Limb (tissue), 2 donors: ENCODE measurements around the gene CGRRF1.
A peak's percentile ranks its signal among the peaks of the same experiment; 100 is the strongest.

Source experiments
- DNase-seq, 2 donors: peaks; one replicate each; pipeline ENCODE4 v3.0.0-alpha.2; 2016; ENCODE audit errors: extremely low spot score in 2 of 2

Gene CGRRF1

DNA sequence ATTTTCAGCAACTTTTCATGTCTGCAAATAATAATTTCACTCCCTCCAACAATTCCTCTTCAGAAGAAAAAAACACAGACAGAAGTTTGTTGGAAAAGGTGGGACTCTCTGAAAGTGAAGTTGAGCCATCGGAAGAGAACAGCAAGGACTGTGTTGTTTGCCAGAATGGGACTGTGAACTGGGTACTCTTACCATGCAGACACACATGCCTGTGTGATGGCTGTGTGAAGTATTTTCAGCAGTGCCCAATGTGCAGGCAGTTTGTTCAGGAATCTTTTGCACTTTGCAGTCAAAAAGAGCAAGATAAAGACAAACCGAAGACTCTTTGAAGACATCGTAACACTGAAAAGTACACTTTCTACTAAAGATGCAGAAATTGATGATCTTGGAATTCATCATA lies 28.3 kb downstream of the CGRRF1 start:
- no peak for DNase-seq

DNA sequence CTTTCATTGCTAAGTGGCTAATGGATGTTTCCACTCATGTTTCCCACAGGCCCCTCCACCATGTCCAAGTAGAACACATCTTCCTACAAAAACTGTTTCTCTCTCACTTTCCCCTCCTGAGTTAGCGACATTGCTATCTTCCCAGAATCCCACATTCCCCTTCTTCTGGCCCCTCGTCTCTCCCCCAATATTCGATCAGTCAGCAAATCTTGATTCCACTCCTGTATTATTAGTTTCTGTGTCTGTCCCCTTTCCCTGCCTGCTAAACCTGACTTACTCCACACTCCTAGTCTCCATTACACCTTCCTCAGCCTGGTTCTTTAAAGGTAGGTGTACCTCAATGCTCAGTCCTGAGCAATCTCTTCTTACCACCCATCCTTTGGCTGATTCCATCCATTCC lies 37.9 kb downstream of the CGRRF1 start:
- DNase-seq = no peak

DNA sequence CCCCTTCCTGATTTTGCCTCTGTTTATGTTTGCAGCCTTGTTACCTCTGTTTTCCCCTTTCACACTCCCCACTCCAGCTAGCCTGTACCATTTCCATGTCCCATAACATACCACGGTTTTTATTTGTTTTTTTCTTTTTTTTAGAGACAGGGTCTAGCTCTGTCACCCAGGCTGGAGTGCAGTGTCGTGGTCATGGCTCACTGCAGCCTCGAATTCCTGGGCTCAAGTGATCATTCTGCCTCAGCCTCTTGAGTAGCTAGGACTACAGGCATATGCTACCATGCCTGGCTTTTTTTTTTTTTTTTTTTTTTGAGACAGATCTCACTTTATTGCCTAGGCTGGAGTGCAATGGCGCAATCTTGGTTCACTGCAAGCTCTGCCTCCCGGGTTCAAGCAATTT lies 38.8 kb downstream of the CGRRF1 start:
- no peak for DNase-seq

DNA sequence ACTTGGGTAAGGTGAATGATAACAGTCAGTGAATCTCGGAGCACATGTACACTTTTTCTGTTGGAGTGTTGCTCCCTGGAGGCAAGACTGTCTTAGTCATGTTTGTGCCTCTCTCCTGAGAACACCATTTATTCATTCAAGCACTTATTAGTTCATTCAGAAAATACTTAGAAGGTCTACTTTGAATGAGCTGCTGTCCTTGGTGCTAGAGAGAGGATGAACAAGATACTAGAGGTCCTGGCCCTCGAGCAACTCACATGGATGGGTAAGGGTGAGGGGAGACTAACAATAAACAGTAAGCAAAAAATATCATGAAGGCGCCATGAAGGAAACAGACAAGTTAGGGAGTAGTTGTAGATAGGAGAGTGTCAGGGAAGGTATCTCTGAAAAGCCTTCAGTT lies 40.2 kb downstream of the CGRRF1 start:
- DNase-seq = no peak

DNA sequence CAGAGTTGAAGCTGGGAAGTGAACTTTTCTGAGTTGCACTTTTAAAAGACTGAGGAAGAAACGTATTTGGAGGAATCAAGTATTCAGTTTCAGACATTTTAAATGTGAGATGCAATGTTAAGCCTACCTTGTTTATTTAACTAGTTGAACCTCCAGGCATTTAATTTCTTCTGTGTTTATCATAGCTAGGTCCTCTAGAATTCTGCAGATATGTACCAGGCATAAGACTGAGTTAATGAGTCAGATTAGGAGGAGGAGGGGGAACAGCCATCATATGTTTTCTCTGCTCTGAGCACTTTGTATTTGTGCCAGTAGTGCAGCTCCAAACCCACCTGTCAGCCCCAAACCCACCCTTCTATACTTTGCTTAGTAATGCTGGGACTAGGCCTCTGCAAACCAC lies 40.8 kb downstream of the CGRRF1 start:
- no peak for DNase-seq

DNA sequence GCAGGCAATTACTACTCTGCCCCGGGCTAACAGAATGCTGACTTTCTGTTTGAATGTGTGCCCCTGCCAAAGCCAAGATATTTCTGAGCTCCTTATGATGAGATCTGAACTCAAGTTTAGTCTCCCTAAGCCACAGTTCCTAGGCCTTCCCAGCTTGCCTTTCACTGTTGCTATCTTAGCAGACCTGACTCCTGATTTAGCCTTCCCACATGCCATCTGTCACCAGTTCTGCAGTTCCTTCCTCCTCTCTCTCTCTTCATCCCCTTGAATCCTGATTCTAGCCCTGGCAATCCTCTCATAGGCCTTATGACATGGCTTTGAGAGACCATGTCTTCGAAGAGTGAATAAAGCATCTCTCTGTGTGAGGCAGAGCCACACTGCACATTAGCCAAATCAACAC lies 44.7 kb downstream of the CGRRF1 start:
- DNase-seq = no peak

DNA sequence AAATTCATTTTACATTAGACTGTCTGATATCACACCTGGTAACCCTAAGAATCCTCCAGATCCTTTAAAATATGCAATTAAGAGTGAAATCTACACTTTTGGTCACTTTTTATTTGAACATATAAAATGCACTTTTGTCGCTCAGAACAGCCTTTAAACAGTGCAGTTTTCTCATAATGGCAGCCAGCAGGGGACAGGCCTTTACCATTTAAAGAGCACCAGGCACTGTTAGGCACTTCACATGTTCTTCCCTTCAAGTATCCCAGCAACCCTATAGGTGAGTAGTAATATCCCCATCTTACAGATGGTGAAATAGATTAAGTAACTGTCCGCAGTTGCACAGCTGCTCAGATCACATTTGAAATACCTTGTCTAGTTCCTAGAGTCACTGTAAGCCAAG lies 45.9 kb downstream of the CGRRF1 start:
- DNase-seq = no peak

DNA sequence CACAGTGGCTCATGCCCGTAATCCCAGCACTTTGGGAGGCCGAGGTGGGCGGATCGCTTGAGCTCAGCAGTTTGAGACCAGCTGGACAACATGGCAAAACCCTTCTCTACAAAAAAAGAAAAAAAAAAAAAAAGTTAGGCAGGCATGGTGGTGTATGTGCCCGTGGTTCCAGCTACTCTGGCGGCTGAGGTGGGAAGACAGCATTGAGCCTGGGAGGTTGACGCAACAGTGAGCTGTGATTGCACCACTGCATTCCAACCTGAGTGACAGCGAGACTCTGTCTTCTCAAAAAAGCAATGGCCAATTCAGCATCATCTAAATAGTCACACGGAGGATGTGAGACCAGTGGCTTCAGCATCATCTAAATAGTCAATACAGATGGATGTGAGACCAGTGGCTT lies 46.8 kb downstream of the CGRRF1 start:
- DNase-seq = no peak

DNA sequence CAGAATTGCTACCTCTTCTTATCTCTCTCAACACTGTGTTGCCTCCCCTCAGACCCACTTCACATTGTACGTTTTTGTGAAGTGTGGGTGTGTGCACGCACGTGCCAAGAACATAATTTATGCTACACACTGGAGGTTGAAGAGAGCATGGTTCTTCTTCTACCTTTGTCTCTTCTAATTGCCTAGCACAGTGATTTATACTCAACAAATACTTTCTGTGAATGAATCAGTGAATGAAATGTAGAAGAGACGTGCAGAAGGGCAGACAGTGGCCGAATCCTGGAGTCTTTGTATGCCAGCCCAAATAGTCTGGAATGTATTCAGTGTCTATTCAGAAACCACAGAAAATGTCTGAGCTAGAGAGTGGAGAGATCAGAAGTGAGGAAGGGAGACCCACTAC lies 52.6 kb downstream of the CGRRF1 start:
- DNase-seq = no peak

DNA sequence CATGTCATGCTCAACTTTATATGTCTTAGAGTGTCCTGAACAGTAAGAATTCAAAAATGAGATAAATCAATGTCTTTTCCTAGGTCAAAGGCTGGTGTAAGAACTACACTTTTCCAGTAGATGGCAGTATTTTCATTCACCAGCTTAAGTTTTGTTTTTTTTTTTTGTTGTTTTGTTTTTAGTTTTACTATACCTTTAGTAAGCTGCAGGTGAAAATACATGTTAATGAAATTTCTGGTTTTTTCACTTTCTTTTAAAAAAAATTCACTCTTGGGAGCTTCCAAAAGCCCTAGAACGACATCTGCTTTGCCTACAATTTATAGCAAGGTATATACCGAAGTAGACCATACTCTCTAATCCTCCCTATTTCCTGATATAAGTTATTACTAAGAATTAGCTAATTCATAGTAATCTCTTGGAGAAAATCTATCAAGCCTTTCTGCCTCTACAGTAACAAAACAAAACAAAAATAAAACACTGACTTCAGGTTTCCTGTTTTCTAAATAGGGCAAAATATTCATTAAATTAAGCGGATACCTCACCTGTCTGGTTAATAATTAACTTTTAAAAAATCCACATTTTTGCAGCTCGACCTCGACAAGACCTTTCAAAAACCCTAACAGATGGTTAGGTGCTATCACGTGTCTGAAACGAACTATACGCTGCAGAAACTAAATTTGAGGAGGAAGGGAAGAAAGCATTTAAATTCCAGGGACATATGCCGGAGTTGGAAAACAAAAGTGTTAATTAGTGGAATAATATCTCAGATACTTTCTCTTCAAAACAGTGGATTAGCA lies 54.6 kb downstream of the CGRRF1 start:
- peak in 1 of 2 donors; percentile 70 for DNase-seq

DNA sequence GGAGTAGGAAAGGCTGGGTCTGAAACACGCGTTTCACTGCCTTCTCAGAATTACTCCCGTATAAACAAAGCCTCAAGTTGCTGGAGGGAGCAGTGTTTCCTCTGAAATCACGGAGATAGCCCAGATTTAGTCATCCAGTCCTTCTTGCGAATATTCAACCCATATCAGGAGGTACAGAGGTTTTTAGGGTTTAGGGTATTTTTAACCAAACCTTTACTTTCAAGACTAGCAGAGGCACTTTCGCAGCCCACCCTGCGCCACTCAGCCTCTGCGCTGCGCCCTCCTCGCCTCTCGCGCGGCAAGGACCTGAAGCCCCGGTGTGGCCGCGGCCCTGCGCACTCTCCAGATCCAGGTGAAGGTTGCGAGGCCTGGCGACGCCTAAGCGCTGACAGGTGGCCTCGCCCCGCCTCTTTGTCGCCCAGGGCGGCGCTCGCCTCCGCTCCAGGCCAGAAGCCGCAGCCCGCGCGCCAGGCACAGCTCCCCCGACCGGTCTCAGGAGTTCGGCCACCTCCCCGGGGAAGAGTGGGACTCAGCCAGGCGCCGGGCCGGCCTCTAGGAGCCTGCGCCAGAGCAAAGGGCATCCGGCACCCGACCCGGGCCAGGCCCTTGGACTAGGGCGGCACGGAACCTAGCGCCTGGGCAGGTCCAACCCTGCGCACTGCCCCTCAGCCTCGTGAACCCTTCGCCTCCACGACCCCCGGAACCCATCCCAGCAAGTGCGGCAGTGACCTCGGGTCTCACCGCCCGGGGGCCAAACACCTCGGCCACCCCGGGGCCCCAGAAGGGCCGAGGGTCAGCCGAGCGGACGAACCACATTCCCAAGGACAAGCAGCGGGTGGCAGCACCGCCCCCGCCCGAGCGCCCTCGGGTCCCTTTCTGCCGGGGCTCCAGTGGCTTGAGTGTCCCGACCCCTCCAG lies 55.4 kb downstream of the CGRRF1 start:
- peak in 1 of 2 donors; percentile 78 for DNase-seq

DNA sequence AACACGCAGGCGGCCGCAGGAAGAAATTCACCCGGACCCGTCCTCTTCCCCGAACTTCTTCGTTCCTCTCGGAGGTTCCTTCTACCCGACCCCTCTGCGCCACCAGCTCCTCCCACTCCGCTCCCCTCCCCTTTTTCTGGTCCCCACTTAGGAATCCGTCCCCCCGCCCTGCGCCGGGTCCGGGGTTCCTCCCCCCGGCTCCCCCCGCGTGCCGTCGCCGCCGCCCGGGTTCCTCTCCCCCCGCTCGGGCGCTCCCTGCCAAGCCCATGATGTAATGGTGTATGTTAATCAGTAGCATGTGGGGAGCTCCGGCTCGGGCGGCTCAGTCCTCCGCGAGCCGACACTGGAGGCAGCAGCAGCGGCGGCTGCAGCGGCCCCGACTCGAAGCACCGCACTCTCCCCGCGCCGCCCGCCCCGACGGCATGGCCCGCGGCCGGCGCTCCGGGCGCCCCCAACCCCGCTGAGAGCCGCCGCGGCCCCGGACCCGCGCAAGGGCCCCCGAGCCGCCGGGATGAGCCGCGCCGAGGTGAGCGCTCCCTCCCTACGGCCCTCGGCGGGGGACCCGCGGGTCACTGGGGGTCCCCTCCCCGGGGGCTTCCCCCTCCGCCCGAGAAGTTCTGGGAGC lies 56.2 kb downstream of the CGRRF1 start:
- DNase-seq = peak; percentile 91 to 95

DNA sequence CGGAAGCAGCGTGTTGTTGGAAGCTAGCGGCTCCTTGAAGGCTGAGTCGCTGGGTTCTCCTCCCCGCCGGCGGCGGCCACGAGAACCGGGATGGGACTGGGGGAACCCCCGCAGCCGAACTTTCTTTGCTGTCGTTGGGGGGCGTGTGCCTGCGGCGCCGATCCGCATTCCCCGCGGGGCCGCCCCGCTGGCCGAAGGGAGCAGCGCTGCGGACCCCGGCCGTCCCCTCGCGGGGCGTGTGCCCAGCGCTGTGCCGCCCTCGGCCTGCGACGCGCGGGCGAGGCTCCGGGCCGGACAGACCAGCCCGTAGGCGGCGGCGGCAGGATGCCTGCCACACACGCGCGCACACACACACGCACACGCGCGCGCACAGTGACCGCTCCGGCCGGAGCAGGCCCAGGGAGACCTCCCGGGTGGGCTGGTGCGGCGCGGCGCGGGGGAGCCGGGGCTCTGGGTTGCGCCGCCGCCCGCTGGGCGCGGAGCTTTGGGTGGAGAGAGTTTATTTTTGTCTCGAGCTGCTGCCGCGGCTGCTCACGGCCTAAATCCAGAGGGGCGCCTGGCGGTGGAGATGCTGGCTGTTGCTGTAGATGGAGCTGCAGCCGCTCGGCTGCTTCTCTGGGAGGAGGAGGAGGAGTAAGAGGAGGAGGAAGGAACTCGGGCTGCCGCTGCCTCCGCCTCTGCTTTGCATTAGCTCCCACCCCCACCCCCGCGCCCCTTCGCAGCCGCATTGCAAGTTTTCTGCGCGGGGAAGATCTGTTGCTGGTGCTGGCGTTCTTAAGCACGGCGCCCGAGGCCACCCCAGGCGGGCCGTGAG lies 56.9 kb downstream of the CGRRF1 start, which contains the start of gene SAMD4A:
TSS of gene SAMD4A (plus strand) at position 719 of the 814 bp plus-strand sequence. CDS start 789 bp downstream, outside the sequence.
- peak; percentile 88 to 89 for DNase-seq

DNA sequence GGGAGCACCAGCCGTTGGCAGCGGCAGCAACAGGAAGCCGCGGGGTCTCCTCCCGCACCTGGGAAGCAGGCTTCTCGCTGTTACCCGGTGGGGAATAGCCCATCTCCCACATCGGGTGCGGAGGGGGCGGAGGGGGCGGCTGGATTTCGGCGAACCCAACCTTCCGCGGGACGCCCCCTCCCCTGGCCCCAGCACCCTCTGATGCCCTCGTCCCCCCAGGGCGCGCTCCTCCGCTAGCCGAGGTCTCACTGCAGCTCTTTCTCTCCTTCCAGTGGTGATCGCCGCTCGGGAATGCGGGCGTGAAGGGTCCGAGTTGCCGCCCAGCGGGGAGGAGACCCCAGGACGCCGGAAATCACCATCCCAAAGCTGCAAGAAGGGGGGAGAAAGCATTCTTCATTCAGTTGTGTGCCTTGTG lies 57.5 kb downstream of the CGRRF1 start:
- no peak for DNase-seq

DNA sequence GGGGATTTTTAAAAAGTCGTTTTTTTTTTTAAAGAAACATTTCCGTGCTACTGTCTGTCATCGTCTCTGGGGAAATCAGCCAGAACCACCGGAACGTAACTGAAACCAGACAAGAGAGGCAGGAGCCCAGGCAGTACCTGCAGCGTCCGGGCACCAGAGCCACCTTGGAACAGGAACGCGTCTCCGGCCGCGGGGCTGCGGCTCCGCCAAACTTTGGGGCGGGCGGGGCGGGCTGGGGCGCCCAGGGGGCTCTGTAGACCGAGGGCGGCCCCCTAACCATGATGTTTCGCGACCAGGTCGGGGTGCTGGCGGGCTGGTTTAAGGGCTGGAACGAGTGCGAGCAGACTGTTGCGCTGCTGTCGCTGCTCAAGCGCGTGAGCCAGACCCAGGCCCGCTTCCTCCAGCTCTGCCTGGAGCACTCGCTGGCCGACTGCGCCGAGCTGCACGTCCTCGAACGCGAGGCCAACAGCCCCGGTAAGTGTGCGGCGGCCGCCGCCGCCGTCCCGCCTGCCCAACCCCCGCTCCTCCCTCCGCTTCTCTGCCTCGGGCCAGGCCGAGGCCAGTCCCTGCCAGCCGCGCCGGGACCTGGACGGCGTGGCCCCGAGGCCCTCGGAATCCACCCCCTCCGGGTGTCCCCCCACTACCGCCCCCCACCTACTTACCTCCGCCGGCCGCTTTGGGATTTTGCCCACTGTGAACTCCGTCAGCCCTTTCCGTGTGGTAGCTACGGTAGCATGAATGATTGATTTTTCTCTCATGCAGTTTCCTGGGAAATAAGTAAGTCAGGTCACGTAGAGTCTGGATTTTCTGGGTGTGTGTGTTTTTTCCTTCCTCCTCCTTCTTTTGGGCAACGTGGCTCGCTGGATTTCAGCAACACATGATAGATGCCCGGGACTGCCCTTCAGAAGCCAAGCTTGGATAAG lies 58.2 kb downstream of the CGRRF1 start:
- peak in 1 of 2 donors; percentile 82 for DNase-seq

DNA sequence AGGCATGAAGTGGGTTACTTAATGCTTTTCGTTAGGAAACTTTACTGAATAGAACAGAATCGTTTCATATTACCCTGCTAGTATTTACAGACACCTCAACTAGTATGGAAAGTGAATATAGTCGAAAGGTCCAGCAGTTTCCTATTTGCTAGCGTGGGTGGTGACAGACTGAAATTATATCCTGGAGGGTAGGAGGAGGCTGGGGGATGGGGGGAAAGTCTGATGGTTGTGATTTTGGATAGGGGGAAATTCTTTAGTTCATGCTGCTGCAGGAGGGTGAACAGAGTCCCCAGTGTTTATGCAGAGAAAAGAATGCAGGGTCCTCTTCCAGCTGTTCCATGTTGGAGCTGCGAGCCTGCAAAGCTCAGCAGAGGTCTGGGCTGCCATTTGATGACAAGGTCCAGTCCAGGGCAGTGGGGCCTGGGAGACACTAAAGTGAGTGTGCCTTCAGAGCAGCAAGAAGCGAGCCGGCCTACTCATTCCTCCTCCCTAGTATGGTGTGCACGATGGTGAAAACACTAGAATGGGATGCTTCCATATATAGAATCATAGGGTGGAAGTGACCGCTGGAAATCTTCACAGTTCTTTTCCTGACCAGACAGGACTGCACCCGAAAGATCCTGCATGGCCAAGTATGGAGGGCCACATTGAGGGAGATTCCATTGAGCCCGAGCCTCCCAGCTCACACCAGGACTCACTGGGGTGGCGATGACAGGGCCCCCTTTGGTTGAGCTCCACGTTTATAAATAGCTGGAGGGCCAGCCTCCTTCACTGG lies 59.3 kb downstream of the CGRRF1 start:
- peak in 1 of 2 donors; percentile 58 for DNase-seq

DNA sequence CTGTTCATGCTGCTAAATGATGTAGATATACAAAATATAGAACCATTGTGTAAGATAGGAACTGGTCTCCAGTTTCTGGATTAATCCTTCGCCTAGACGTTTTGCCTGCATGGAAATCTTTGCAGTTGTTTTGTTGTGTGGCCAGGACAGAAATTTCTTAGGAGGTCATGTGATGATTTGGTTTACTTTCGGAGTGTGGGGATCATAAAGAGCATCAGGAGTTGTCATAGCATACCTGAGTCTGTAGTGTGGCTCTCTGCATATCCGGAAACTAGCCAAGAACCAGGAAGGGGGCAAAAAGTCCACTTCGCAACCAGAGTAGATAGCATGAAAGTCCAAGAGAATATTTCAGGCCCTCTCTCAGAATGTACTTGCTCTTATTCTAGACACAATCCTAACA lies 60.3 kb downstream of the CGRRF1 start:
- DNase-seq = no peak

DNA sequence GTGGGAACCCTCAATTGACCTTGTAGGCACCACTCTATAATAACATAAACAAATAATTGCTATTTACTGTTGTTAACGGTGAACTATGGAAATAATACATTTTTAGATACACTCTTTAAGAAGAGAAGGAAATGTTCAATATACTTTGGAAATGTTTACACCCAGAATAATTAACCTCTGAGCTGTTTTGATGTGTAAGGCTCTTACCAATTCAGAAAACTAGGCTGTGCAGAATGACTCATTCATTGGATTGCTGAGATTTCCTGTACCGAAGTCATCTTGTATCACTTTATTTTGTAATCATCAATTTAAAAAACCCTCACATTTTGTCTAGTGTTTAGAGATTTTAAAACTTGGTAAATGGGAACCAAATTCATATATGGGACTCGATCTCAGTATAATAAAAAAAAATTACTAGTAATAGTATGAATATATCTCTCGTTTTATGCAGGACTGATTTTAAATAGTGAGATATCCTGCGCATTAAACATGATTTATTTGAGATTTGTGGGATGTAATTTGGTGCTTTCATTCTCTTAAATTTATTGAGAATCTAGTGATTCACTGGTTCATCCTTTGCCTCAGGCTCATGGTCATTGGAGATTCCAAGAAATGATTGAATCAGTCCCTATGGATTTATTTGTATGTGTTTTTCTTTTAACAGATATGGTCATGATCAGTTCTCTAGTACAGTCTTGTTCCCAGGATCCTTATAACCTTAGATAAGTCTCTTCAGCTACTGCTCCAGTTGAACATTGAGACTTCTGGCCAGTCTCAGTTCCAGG lies 61.1 kb downstream of the CGRRF1 start:
- no peak for DNase-seq
